MCF 10A (cell line): ENCODE results near the gene KCNA1. TPM values are rescaled to one million over a fixed set of nuclear protein-coding genes. Genes with fewer than 3 reads are reported as not detected.

ENCODE experiments used
- BruUV-seq: library from RNA; stranded (reverse); fragments of 400-500 nt; replicated peaks from 2 replicates; lab custom pipeline; 2021; lab: Mats Ljungman, UMichigan
- CTCF ChIA-PET: fragments of 300-600 bp; sonication (Branson Sonifier 250); formaldehyde crosslinking; extraction: SDS; loops from one replicate; lab custom pipeline; 2021; ENCODE audit warnings: antibody characterized with exemption, inconsistent platforms; lab: Yijun Ruan, JAX
- POLR2A ChIA-PET: fragments of 300-600, 350-650 bp; sonication (Branson Sonifier 250); formaldehyde crosslinking; extraction: SDS; loops from one replicate; lab custom pipeline; 2020; ENCODE audit warnings: antibody characterized with exemption, inconsistent platforms; lab: Yijun Ruan, JAX
- DNase-seq: peaks from one replicate; pipeline ENCODE4 v3.0.0-alpha.2; 2018; ENCODE audit not compliant: unreplicated experiment
- H3K27ac Mint-ChIP-seq: one replicate; pipeline ENCODE4 v1.8.0; 2022; ENCODE audit warnings: mild to moderate bottlenecking, low read depth, mixed read lengths; ENCODE audit not compliant: unreplicated experiment
- H3K27me3 Mint-ChIP-seq: one replicate; pipeline ENCODE4 v1.8.0; 2022; ENCODE audit warnings: mixed read lengths; ENCODE audit not compliant: insufficient read depth, unreplicated experiment
- H3K36me3 Mint-ChIP-seq: one replicate; pipeline ENCODE4 v1.8.0; 2022; ENCODE audit warnings: mild to moderate bottlenecking, moderate library complexity, mixed read lengths; ENCODE audit not compliant: insufficient read depth, unreplicated experiment
- H3K4me1 Mint-ChIP-seq: one replicate; pipeline ENCODE4 v1.8.0; 2022; ENCODE audit warnings: mixed read lengths; ENCODE audit not compliant: insufficient read depth, unreplicated experiment
- H3K4me3 Mint-ChIP-seq: one replicate; pipeline ENCODE4 v1.8.0; 2022; ENCODE audit warnings: mild to moderate bottlenecking, moderate library complexity, mixed read lengths; ENCODE audit not compliant: unreplicated experiment
- H3K9me3 Mint-ChIP-seq: one replicate; pipeline ENCODE4 v1.8.0; 2022; ENCODE audit warnings: mixed read lengths; ENCODE audit not compliant: unreplicated experiment
- CTCF ChIP-seq: fragments of 200-600 bp; IDR thresholded peaks from one replicate; pipeline ENCODE4 v1.8.0; 2022; ENCODE audit warnings: antibody characterized with exemption, mild to moderate bottlenecking; ENCODE audit not compliant: unreplicated experiment
- intact Hi-C: fragments of 100-400 bp; cut with micrococcal nuclease; formaldehyde crosslinking; loops from 2 replicates; pipeline ENCODE4 v1.14.1; 2022
- total RNA-seq: library from RNA; stranded (reverse); gene quantifications from 2 replicates; pipeline ENCODE4 v1.2.3, GENCODE V29; 2022

The KCNA1 gene
- total RNA-seq, 1 experiment from 2014 or later, result not detected

DNA sequence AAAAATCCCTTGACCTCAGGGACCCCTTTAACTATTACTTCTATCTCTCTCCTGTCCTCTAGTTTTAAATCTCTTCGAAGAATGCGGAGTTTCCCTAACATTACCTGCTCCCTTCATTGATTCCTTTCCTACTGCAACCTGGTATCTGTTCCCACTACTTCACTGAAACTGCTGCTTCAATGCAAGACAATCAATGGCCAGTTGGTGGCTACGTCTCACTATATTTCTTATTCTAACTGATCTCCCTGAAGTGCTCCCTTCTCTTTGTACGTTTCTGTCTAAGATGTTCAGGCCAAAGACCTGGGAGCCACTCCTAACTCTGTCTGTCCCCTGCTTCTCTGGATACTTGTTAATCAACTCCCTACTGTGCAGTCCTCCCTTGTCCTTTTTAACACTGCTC, 10.3 kb upstream of the KCNA1 start:
- intact Hi-C loops, result no loop called here
- no peaks in the 10 kb centered on the region for H3K36me3 Mint-ChIP-seq
- DNase-seq, result peak; percentile 6
- no TSS peak for BruUV-seq
- H3K27me3 Mint-ChIP-seq, result no peaks in the 10 kb centered on the region
- no peaks in the 10 kb centered on the region for H3K4me1 Mint-ChIP-seq
- H3K9me3 Mint-ChIP-seq, result peaks cover 21% of the 10 kb centered on the region
- TF ChIP-seq CTCF, result no peak
- ChIA-PET POLR2A (no interaction called here), CTCF (no interaction called here)
- no peak overlapping the region for H3K27ac Mint-ChIP-seq
- no peak overlapping the region for H3K4me3 Mint-ChIP-seq

DNA sequence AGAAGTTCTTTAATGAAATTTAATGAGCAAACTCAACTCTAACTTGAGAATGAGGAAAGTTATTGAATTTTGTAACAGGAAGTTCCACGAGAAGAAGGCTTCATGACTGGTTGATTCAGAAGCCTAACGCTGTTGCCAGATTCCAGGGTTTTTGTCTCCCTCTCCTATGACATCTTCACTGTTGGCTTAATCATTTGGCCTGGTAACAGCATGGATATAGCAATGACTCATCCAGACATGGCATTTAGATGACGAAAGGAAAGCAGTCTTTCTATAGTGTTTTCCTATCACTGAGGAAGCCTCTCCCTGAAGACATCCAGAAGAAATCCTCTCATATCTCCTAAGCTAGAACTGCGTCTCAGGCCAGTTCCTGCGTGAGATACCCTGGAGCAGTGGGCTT, 9.4 kb upstream of the KCNA1 start:
- TF ChIP-seq CTCF, result no peak
- CTCF ChIA-PET, result interaction anchor here (0.6 kb wide), 1 partner anchor 35 kb away, joined by 4 read pairs; no protein-coding TSS in a partner anchor
- intact Hi-C loops, result no loop called here
- H3K27ac Mint-ChIP-seq, result no peak overlapping the region
- DNase-seq, result peak; percentile 53
- no peaks in the 10 kb centered on the region for H3K27me3 Mint-ChIP-seq
- POLR2A ChIA-PET, result no interaction called here
- BruUV-seq, result no TSS peak
- no peak overlapping the region for H3K4me3 Mint-ChIP-seq
- peaks cover 18% of the 10 kb centered on the region for H3K9me3 Mint-ChIP-seq
- H3K36me3 Mint-ChIP-seq, result no peaks in the 10 kb centered on the region
- H3K4me1 Mint-ChIP-seq, result no peaks in the 10 kb centered on the region

GRCh38 chr12:4905316-4905715, 4.4 kb upstream of the KCNA1 start:
- Mint-ChIP-seq H3K27ac (no peak overlapping the region), H3K4me1 (no peaks in the 10 kb centered on the region), H3K27me3 (no peaks in the 10 kb centered on the region), H3K9me3 (peaks cover 6% of the 10 kb centered on the region), H3K36me3 (no peaks in the 10 kb centered on the region), H3K4me3 (no peak overlapping the region)
- CTCF ChIA-PET, result no interaction called here
- TF ChIP-seq CTCF, result no peak
- no TSS peak for BruUV-seq
- POLR2A ChIA-PET, result no interaction called here
- DNase-seq, result no peak
- intact Hi-C loops, result no loop called here

- ChIA-PET POLR2A (no interaction called here), CTCF (interaction anchor here (0.6 to 1.1 kb wide), 4 partner anchors 51 to 768 kb away, joined by 3 to 5 read pairs (median 4); no protein-coding TSS in a partner anchor)
- intact Hi-C loops, result no loop called here
- TF ChIP-seq CTCF, result no peak
- Mint-ChIP-seq H3K4me3 (no peak overlapping the region), H3K36me3 (no peaks in the 10 kb centered on the region), H3K4me1 (no peaks in the 10 kb centered on the region), H3K27me3 (no peaks in the 10 kb centered on the region), H3K27ac (no peak overlapping the region), H3K9me3 (peaks cover 8% of the 10 kb centered on the region)
- no peak for DNase-seq
- BruUV-seq, result no TSS peak
Observed at GRCh38 chr12:4908684-4909409, 858 bp upstream of the KCNA1 start.
